ENCODE measurements around the gene LRRC8D.
"Not testable (repeated sequence)": the region's sequence is repeated elsewhere in the genome, so short reads cannot be mapped to it uniquely, and the experiment has no call there.

Gene LRRC8D

DNA sequence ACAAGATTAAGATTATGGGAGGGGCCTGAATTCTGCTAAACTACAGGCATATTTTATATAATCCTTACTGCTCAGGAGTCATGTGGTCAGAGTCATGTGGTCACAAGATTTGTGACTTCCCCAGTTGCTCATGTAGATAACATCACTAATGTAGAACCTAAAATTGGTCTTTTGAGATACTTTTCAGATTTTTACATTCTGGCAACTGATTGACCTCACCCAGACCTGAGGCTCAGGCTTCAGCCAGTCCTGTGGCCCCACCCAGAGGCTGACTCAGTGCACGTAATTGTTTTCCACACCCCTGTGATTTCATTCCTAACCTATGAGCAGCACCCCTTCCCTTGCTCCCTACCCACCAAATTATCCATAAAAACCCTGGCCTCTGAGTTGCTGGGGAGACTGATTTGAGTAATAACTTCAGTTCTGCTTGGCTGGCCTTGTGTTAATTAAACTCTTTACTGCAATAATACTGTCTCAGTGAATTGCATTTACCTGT lies 132.3 kb downstream of the LRRC8D start:
- DNase-seq (ENCODE audit: low read depth in 1 of 2, low spot score in 1 of 2): peak in 1 of 2 donors; percentile 7

DNA sequence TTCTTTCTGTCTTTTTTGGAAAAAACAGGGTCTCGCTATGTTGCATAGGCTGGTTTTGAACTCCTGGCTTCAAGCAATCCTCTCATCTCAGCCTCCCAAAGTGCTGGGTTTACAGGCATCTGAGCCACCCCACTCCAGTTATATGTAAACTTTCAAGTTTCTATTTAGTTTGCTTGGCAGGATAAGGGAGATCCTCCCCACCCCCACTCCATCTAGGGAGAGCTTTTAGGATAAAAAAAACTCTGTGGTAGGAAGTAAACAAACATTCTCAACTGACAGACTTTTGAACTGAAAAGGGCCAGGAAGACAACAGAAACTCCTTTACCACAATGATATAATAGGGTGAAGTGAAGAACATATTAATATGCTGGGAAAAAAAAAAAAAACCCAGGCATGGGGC lies 133.1 kb downstream of the LRRC8D start:
- DNase-seq (ENCODE audit: low read depth in 1 of 2, low spot score in 1 of 2): no peak

DNA sequence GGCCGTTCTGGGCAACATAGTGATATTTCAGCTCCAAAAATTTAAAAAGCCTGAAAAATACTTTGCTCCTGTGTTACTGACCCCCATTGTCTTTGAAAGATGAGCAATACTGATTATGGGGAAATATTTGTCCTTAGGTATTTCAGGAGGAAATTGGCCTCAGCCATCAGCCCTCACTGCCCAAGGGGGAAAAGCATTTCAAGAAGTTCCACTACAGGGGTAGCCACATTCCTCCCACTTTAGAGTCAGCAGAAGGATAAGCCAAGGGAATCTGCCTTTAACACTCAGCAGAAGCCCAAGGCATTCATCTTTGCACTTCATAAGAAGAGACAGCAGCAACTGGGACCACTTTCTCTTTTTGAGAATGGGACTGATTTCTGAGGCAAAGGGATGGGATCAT lies 133.6 kb downstream of the LRRC8D start:
- DNase-seq (ENCODE audit: low read depth in 1 of 2, low spot score in 1 of 2): no peak

GRCh38 chr1:89955311-89956205 lies 134.7 kb downstream of the LRRC8D start:
- DNase-seq (ENCODE audit: low read depth in 1 of 2, low spot score in 1 of 2): no peak

GRCh38 chr1:89957107-89957506 lies 136.3 kb downstream of the LRRC8D start:
- DNase-seq (ENCODE audit: low read depth in 1 of 2, low spot score in 1 of 2): no peak

- DNase-seq (ENCODE audit: low read depth in 1 of 2, low spot score in 1 of 2): no peak
Measured at GRCh38 chr1:89958851-89959654, 138.2 kb downstream of the LRRC8D start.

DNA sequence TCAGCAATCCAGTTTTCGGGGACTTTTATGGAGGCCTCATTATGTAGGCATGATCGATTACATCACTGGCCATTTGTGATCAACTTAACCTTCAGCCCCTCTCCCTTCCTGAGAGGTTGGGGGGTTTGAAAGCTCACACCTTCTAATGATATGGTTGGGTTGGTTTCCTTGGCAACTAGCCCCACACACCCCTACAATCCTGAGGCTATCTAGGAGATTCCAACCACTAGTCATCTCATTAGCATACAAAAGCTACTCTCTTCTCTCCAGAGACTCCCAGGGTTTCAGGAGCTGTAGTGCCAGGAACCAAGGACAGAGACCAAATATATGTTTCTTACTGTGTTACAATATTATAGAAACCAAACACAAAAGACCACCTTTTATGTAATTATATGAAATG lies 138.9 kb downstream of the LRRC8D start:
- DNase-seq (ENCODE audit: low read depth in 1 of 2, low spot score in 1 of 2): no peak

DNA sequence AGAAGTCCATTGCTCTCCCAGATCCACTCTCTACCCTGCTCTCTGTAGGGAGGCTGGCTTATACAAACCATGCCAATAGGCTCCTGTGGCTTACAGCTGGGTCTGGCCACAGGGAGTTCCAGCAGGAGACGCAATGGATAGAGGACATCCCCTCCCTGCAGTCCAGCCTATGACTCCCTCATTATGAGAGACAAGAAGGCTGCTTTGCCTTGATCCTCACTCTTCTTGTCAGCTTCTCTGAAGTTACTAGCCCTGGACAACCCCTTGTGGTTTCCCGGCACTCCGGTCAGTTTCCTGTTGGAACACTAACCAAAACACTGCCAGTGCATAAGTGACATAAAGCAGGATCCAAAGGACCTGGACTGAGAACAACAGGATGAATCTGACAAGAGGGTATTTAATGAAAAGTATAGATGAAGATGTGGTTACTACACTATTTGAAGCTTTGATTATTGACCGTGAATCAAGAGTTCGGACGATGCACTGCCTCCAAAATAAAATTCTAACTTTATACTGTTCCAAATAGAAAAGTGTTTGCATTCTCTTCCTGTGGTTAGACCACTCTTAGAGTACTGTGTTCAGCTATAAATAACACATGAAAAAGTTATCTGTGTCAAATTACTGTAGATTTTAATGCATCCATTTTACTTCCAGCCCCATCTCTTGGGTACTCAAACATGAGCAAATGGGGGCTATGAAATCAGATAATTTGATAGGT lies 141.4 kb downstream of the LRRC8D start:
- DNase-seq (ENCODE audit: low read depth in 1 of 2, low spot score in 1 of 2): no peak

DNA sequence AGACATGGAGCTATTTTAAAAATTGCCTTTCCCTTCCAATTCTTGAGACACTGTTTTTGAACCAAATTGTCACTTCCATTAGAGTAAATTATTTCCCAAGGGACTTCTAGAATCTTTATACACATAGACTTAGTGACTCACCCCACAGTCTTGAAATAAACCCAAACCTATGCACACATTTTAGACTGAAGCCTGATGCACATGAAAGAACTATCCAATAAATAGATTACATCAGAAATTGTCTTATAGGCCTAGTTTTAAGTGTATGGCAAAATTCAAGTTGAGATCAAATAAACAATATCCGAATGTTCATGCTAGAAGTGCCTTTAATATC lies 141.9 kb downstream of the LRRC8D start:
- no peak for DNase-seq (ENCODE audit: low read depth in 1 of 2, low spot score in 1 of 2)

DNA sequence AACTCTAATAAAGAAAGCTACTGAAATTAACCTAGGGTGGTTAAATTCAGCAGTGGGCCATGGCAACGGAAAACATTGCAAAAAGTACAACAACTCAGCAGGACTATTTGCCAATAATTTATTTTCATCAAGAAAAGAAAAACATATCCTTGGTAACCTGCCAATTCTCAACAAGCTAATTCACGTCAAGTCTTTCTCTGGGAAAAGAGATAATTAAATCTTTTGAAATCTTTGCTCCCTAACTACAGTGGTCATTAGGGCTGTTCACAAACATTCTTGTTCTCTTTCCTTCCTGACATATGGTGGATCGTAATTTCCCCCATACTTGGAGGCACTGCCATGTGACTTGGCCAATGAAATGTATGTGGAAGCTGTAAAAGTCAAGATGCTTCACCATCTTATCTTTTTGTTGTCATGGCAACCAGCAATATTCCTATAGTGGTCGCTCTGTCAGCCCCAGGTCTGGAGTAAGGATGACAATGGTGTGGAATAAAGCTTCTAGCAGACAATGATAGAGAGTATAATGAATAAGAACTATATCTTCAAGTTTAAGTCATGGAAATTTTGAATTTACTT lies 144.4 kb downstream of the LRRC8D start:
- no peak for DNase-seq (ENCODE audit: low read depth in 1 of 2, low spot score in 1 of 2)

DNA sequence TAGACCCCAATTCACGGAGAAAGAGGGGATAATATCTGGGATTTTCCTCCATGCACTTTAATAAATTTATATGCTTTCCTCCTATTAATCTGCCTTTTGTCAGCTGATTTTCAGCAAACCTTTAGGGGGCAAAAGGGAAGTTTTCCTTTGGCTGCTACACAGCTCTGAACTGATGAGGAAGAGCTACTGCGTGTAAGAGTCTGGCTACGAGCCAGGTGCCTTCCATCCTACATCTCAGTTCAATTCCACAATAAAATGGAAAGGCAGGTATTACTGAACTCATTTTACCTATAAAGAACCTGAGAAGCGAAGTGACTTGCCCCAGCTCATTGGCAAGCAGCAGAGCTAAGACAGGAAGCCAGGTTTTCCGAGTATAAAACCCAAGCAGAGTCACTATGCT lies 145.8 kb downstream of the LRRC8D start:
- DNase-seq (ENCODE audit: low read depth in 1 of 2, low spot score in 1 of 2): no peak

GRCh38 chr1:89971600-89971999 lies 150.8 kb downstream of the LRRC8D start:
- DNase-seq (ENCODE audit: low read depth in 1 of 2, low spot score in 1 of 2): no peak

GRCh38 chr1:89972024-89972423 lies 151.2 kb downstream of the LRRC8D start:
- no peak for DNase-seq (ENCODE audit: low read depth in 1 of 2, low spot score in 1 of 2)

- DNase-seq (ENCODE audit: low read depth in 1 of 2, low spot score in 1 of 2): no peak
Measured at GRCh38 chr1:89973471-89974127, 152.8 kb downstream of the LRRC8D start.

DNA sequence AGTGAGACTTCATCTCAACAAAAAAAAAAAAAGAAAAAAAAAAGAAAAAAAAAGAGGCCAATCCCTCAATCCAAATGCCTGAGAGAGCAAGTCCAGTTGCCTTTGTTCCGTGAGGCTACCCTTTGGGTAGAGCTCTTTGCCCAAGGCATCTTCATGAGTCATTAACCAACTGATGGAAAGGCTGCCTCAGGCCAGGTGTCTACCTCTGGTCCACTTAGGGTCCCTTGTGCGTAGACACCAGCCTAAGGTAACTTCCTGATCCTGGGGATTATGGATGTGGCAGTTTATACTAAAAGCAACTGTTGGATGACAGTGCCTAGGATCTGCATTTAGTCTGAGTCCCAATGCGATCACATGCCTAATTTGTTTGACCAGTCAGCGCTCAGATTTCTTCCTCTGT lies 153.4 kb downstream of the LRRC8D start:
- no peak for DNase-seq (ENCODE audit: low read depth in 1 of 2, low spot score in 1 of 2)

- no peak for DNase-seq (ENCODE audit: low read depth in 1 of 2, low spot score in 1 of 2)
Measured at GRCh38 chr1:89974696-89975470, 154.1 kb downstream of the LRRC8D start.

DNA sequence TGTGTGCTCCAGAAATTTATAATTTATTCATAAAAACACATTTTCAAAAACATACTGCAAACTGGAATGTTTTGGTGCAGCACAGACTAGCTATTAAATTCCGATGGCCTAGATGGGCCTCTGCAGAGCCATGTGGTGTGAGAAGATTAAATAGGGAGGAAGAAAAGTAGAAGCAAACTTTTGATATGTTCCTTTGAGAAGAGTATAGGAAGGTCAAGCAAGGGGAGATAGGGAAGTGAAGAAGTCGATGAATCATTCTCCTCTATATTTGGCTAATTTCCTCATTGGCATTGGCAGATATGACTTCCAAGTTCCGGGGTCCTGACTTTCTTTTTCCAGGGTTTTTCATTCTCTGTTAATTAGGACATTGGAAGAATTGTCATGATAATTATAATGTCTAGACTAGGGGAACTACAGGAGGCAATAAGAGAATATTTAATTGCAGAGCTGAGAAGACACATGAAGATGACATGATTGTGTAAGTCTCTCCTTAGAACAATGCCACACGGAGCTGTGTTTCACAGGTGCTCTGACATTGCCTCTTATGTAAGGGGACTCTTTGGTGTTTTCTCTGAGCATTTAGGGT lies 154.8 kb downstream of the LRRC8D start:
- no peak for DNase-seq (ENCODE audit: low read depth in 1 of 2, low spot score in 1 of 2)

DNA sequence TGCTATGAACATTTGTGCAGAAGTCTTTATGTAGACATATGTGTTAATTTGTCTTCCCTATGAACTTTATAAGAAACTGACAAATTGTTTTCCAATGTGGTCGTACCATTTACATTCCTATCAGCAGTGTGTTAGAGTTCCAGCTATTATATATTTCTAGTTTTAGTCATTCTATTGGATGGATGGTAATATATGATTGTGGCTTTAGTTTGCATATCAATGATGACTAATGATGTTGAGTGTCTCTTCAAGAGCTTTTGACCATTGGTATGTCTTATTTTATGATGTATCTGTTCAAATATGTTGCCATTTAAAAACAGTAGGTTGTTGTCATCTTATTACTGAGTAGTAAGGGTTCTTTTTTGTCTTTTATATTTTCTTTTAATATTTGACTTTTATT lies 157.9 kb downstream of the LRRC8D start:
- DNase-seq (ENCODE audit: low read depth in 1 of 2, low spot score in 1 of 2): no peak

- no peak for DNase-seq (ENCODE audit: low read depth in 1 of 2, low spot score in 1 of 2)
Measured at GRCh38 chr1:89980605-89981004, 159.8 kb downstream of the LRRC8D start.

DNA sequence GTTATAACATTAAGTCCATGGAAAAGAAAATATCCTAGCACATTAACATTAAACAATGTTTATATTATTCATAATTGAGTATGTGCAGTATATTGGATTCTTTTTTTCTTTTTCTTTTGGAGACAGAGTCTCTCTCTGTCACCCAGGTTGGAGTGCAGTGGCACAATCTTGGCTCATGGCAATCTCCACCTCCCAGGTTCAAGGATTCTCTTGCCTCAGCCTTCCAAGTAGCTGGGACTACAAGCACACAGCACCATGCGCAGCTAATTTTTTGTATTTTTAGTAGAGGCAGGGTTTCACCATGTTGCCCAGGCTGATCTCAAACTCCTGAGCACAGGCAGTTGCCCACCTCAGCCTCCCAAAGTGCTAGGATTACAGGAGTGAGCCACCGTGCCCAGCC lies 162.0 kb downstream of the LRRC8D start:
- not testable (repeated sequence) for DNase-seq (ENCODE audit: low read depth in 1 of 2, low spot score in 1 of 2)

Measured in stimulated activated CD4-positive, alpha-beta T cell treated with anti-CD3 and anti-CD28 coated beads, Interleukin-15, amount 100 ng/mL, for 1 hour (primary cell).